A549 treated with AZD2906 at 1 μM for 4 hours (cell line): ENCODE data around the gene LIMCH1. TPM values are rescaled to one million over a fixed set of nuclear protein-coding genes. Genes with fewer than 3 reads are reported as not detected.

ENCODE experiments used
- total RNA-seq: library from RNA; stranded (reverse); fragments of 200-300 nt; extraction: Qiagen RNA extraction; gene quantifications from 5 replicates; pipeline ENCODE4 v1.2.3, GENCODE V29; 2022

The LIMCH1 gene, protein sequence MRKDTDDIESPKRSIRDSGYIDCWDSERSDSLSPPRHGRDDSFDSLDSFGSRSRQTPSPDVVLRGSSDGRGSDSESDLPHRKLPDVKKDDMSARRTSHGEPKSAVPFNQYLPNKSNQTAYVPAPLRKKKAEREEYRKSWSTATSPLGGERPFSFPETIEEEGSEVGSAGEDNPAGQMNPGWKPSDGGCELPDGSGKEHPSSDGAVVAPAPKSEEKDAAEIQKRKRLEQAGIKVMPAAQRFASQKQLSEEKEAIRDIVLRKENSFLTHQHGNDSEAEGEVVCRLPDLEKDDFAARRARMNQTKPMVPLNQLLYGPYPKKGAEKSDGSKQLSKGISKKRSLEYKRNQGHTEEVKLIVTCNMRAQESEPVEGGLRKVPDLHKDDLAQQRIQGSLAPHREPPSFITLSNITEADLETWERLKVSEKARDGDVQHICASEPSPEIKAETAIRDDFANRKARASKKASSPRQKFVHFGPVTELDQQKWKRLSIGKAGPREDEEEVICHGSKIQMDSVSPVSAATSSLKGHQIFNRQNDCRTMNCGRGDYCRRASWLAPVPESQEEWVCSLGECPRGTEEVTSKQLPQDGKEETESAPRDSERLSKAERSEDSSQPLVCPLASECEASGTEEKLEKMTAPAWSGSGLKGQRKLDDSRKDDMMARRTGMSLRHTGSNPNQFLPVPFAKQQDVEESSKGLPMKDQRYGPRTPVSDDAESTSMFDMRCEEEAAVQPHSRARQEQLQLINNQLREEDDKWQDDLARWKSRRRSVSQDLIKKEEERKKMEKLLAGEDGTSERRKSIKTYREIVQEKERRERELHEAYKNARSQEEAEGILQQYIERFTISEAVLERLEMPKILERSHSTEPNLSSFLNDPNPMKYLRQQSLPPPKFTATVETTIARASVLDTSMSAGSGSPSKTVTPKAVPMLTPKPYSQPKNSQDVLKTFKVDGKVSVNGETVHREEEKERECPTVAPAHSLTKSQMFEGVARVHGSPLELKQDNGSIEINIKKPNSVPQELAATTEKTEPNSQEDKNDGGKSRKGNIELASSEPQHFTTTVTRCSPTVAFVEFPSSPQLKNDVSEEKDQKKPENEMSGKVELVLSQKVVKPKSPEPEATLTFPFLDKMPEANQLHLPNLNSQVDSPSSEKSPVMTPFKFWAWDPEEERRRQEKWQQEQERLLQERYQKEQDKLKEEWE (N-terminal part only)
- total RNA-seq = 35.7 to 54.6 TPM (median 47.2 TPM) in 5 replicates

DNA sequence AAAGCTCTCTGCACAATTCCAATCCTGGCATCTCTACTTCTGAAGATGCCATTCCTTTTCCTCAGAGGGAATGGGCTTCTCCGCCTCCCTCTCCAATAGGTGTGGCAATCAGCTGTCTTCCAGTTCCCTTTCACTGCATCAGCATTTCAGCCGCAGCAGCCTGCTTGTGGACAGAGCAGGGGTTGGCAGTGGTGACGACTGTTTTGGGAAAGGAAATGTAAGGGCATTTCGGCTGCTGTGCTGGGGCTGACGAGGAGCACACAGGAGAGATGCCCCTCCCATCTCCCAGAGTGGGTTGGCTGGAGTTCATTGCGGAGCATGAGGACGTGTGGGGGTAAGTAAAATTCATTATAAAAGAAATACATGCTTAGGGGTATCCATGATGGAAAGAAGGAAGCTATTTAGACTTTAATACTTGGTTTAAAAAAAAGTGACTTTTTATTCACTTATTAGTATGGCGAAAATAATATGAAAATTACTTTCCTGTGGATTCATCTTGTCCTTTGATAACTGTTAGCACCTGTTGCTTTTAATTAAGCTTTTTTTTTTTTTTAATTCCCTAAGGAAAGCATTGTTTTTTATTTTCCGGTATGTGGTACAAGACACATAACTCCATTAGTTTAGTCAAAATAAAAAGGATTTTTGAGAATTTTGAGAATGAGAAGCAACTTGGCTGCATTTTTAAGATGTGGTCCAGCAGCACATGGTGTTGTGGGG, at the start of gene LIMCH1:
TSS of gene LIMCH1 (plus strand) at position 141 of the 717 bp plus-strand sequence. CDS start 67,839 bp downstream, outside the sequence.

DNA sequence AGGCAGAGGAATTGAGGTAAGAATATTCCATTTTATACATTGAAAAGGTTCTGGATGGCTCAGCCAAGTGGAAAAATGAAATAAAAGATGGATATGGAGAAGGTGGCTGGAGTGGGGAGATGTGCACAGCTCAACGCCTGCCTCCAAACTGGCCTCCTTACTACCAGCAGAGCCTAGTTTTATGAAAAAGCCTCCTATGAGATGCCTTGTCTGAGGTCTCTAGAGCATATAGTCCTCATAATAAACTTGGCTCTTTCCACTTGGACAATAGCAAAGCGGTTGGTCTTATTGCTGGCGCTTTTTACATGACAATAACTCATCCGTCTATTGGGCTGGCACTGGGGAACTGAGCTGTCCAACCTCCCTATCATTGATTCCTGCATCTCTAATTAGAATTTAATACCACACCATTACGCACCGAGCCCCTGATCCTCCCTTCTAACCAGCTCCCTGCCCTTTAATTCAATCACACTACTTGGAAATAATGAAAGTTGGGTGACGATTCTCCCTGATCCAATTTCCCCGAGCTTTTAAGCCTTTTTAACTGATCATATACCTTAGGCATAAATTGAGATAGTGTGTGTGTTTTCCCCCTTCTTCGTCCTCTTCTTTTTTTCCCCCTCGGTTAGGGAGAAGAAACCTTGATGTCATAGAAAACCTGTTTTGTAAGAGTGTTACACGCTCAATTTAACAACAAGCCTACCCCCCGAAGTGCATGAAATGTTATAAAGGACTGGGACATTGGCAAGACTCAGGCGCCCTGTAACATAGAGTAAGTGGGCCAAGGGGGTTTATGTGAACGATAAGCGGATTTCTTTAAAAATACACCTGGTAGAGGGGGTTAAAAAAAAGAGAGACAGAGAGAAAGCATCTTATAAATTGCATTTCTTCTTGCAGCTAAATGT, 210.9 kb downstream of the LIMCH1 start, which contains the start of gene PHOX2B:
TSS of gene PHOX2B (minus strand) at position 155 of the 905 bp plus-strand sequence. CDS start at position 40, 115 bp downstream.

Other genes with a start within 250 kb of the LIMCH1 start
- gene PHOX2B, start 210.6 kb downstream of the LIMCH1 start, total RNA-seq = 0.02 to 0.03 TPM in 2 of 5 replicates, not detected in the others